Brain microvascular endothelial cell (primary cell): ENCODE measurements around the gene MT1B.

Experiments
- DNase-seq: peaks from one replicate; pipeline ENCODE4 v3.0.0-alpha.2; 2020
- H3K27ac ChIP-seq: fragments of 250-450 bp; sonication (Bioruptor Pico); 2 replicates; pipeline ENCODE4 v1.5.1; 2020; ENCODE audit warnings: mild to moderate bottlenecking, moderate library complexity
- H3K27me3 ChIP-seq: fragments of 250-450 bp; sonication (Bioruptor Pico); replicated peaks from 2 replicates; pipeline ENCODE4 v1.5.1; 2020; ENCODE audit warnings: mild to moderate bottlenecking
- H3K36me3 ChIP-seq: fragments of 250-450 bp; sonication (Bioruptor Pico); replicated peaks from 2 replicates; pipeline ENCODE4 v1.5.1; 2020; ENCODE audit warnings: mild to moderate bottlenecking
- H3K4me3 ChIP-seq: 2 replicates; pipeline ENCODE4 v1.5.1; 2011; ENCODE audit warnings: low read depth, mild to moderate bottlenecking, control low read depth, low read length, moderate library complexity
- in situ Hi-C: cut with HindIII; loops from 2 replicates; pipeline ENCODE4 v1.10.0; 2017; ENCODE audit warnings: low sequenced_read_pairs, low pct_ligation_motif_present
- TF ChIP-seq, protein P1 (sequence below): IDR thresholded peaks from 2 replicates; pipeline ENCODE4 v1.5.1; 2011; ENCODE audit warnings: low read depth, mild to moderate bottlenecking, moderate library complexity, low read length, control low read depth, inconsistent platforms; ENCODE audit errors: missing control alignments

MT1B gene

DNA sequence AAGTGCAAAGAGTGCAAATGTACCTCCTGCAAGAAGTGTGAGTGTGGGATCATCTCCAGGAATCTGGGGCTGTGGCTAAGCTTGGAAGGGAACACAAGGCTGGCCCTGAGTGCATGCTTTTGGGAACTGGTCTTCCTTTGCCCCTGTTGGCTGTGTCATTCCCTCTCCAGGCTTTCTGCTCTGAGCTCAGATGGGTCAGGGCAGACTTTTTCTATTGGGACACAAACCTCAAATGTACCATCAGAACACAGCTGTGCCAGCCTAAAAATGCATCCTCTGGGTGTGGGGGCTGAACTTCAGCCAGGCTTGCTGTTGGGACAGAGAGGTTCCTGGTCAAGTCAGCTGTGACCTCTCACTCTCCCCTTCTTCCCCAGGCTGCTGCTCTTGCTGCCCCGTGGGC, 914 bp downstream of the MT1B start:
- in situ Hi-C loops = no loop called here
- H3K27me3 ChIP-seq = peaks cover 14% of the 10 kb centered on the region
- TF ChIP-seq, protein P1, sequence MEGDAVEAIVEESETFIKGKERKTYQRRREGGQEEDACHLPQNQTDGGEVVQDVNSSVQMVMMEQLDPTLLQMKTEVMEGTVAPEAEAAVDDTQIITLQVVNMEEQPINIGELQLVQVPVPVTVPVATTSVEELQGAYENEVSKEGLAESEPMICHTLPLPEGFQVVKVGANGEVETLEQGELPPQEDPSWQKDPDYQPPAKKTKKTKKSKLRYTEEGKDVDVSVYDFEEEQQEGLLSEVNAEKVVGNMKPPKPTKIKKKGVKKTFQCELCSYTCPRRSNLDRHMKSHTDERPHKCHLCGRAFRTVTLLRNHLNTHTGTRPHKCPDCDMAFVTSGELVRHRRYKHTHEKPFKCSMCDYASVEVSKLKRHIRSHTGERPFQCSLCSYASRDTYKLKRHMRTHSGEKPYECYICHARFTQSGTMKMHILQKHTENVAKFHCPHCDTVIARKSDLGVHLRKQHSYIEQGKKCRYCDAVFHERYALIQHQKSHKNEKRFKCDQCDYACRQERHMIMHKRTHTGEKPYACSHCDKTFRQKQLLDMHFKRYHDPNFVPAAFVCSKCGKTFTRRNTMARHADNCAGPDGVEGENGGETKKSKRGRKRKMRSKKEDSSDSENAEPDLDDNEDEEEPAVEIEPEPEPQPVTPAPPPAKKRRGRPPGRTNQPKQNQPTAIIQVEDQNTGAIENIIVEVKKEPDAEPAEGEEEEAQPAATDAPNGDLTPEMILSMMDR = no peak

DNA sequence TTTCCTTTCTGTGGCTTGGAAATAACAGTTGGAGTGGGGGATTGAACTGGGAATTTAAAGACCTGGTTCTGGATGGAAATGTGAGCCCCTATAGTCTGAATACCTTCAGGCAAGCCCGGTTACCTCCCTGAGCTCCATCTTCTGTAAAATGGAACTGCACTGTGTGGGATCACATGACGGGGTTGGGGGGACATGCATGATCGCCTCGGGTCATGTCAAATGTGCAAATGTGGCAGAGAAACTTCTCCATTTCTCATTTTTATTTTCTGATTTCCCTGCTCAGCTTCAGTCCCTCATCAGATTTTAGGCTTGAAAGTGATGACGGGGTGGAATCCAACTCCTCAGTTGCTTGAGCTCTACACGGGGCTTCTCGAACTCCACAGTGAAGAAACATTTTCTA, 1.5 kb downstream of the MT1B start:
- TF ChIP-seq, protein P1 = no peak
- in situ Hi-C loops = no loop called here

More for the DNA sequence above, 914 bp downstream of the MT1B start:
- DNase-seq = no peak
- Histone ChIP-seq H3K27ac (no peak overlapping the region), H3K36me3 (no peaks in the 10 kb centered on the region), H3K4me3 (no peak overlapping the region)

DNA sequence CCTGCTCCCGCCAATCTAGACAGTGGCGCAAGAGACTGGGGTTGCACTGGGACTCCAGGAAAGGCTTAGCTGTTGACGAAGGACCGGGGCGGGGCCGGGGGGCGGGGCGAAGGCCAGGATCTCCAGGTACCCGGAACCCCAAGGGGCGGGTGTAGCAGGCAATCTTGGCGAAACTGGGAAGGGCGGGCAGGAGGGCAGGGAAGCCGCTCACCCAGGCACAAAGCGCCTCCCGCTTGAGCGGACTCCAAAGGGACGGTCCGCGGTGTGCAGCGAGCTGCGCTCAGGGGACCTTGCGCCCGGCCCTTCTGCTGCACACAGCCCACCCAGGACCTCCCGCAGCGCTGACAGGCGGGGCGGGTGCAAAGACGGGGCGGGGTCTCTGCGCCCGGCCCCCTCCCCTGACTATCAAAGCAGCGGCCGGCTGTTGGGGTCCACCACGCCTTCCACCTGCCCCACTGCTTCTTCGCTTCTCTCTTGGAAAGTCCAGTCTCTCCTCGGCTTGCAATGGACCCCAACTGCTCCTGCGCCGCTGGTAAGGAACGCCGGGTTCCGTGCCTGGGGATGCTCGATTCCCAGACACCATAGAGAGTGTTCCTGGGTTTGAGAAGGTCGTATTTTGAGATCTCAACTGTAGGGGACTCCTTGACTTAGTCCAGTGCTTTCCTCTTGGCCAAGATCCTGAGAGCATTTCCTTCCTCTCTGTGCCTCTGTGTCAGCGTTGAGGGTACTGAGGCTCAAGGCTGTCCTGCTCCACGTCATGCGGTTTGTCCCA, 6.1 kb downstream of the MT1B start, which contains the start of gene MT1F:
Gene MT1F, plus strand, starts transcription at position 405 of the 772 bp plus-strand sequence. Its CDS starts 100 bp downstream, at position 505.
- no peak within 1 kb of the TSS for H3K27ac ChIP-seq
- peaks cover 2% of the 10 kb centered on the region for H3K27me3 ChIP-seq
- H3K4me3 ChIP-seq = peak within 1 kb of the TSS; percentile 54
- no peaks in the 10 kb centered on the region for H3K36me3 ChIP-seq
- TF ChIP-seq, protein P1 = no peak
- in situ Hi-C loops = no loop called here
- DNase-seq = peak; percentile 22

More for the DNA sequence above, 1.5 kb downstream of the MT1B start:
- Histone ChIP-seq H3K27me3 (peaks cover 8% of the 10 kb centered on the region), H3K4me3 (no peak overlapping the region), H3K36me3 (no peaks in the 10 kb centered on the region), H3K27ac (no peak overlapping the region)
- DNase-seq = no peak

DNA sequence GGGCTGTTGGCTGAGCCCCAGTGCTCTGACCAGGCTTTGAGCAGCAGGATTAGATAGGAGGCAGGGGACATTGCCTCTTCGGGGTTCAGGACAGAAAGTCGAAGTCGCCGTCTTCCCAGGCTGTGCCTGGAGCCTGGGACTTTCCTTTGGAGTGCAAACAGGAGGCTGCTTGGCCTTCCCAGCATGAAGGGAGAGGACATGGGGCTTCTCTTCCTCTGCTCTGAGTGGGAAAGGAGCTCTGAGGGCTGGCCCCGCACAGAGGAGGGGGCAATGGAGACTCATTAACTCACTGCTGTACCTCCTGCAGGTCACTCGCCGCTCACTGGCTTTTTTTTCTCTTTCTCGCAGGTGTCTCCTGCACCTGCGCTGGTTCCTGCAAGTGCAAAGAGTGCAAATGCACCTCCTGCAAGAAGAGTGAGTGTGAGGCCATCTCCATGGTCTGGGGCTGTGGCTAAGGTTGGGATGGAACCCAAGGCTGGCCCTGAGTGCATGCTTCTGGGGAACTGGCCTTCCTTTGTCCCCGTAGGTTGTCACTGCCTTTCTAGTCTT, 6.7 kb downstream of the MT1B start:
- Histone ChIP-seq H3K36me3 (no peaks in the 10 kb centered on the region), H3K27ac (no peak overlapping the region), H3K27me3 (peaks cover 6% of the 10 kb centered on the region), H3K4me3 (peak overlapping the region; percentile 54)
- DNase-seq = no peak
- in situ Hi-C loops = no loop called here
- TF ChIP-seq, protein P1 = no peak

DNA sequence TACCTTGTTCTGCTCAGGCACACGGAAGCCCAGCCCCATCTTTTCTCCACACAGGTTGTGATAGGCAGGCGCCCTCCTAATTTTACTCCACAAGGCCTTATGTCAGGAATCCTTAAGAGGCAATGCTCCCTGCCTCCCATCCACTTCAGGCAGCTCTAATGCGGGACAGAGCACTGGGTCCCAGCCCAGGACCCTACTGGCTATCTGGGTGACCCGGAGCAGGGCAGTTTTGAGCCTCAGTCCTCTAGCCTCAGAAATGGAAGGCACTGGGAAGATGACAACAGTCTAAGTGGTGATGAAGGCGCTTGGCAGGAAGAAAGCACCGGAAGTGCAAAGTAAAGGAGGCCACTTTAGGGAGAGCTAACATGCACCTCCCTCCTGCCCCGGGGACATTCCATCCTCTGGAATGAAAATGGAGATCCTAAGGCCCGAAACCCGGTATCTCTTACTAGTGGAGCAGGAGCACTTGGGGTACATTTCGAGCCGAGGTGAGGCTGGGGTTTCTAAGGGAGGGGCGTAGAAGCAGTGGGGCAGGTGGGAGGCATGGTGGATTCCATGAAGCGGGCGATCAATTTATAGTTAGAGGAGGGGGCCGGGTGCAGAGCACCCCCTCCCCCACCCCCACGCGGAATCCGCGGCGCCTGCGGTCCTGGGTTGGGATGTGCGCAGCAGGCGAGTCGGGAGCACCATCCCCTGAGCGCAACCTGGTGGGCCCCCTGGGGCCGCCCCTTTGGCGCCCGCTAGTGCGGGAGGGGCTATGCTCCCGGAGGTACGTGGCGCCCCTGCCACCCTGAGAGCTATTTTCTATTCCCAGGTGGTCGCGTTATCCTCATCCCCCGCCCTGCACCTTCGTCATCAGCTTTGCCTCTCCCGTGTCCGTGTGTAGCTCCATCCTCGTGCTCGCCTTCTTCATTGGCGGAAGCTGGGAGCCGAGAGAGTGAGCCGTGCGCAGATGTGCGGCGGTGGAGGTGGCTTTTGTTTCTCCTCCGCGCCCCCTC, 11.0 kb downstream of the MT1B start:
- H3K4me3 ChIP-seq = no peak overlapping the region
- in situ Hi-C loops = no loop called here
- DNase-seq = no peak
- TF ChIP-seq, protein P1 = no peak
- no peaks in the 10 kb centered on the region for H3K36me3 ChIP-seq
- peaks cover 29% of the 10 kb centered on the region for H3K27me3 ChIP-seq
- no peak overlapping the region for H3K27ac ChIP-seq
